ENCODE measurements around the gene DNAAF5.

The DNAAF5 gene

GRCh38 chr7:818031-818699, 91.7 kb downstream of the DNAAF5 start:
- no peak for DNase-seq

DNA sequence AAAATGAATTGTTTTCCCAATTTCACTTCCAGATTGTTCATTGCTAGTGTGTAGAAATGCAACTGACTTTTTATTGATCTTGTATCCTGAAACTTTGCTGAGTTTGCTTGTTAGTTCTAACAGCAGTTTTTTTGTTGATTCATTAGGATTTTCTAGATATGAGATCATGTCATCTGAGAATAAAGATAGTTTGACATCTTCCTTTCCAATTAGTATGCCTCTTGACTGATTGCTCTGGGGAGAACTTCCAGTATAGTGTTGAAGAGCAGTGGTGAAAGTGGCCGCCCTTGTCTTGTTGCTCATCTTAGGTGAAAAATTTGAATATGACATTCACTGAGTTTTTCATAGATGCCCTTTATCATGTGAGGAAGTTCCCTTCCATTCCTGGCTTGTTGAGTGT, 93.8 kb downstream of the DNAAF5 start:
- no peak for DNase-seq

GRCh38 chr7:821688-822087, 95.2 kb downstream of the DNAAF5 start:
- DNase-seq, result no peak

- DNase-seq, result no peak
These were observed 96.3 kb downstream of the DNAAF5 start for GRCh38 chr7:822692-823276.

DNA sequence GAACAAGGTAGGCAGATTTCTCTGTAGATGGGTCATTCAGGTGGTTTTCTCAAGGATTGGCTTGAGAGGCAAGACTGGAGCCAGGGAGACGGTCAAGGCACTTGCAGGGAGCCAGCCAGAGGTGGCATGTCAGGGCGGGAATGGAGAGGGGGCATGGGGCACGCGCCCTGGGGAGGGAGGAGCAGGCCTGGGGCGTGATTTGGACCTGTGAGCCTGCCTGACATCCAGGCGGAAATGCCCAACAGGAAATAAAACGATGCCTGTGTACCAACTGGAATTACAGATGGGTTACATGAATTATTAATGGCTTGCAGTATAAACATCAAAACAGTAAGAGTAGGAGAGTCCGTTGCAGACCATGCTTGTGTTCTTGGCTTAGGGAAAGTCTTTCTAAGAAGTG, 97.2 kb downstream of the DNAAF5 start:
- no peak for DNase-seq

DNA sequence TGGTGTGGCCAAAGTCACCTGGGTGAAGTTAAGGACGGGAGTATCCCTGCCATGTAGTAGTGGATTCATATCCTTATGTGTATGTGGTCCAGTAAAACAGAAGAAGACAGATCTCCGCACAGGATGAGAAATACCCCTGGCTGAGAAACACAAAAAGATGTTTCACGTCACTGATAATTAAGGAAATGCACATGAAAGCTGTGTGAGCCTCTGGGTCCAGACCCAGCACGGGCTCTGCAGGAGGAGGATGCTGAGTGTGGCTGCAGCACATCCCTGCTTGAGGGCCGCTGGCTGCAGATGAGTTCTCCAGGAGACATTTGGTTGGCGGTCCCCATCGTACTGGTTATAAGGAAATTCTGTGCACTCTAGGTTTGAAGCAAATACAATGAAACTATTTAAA, 97.6 kb downstream of the DNAAF5 start:
- no peak for DNase-seq

GRCh38 chr7:824664-825063, 98.2 kb downstream of the DNAAF5 start:
- no peak for DNase-seq

DNA sequence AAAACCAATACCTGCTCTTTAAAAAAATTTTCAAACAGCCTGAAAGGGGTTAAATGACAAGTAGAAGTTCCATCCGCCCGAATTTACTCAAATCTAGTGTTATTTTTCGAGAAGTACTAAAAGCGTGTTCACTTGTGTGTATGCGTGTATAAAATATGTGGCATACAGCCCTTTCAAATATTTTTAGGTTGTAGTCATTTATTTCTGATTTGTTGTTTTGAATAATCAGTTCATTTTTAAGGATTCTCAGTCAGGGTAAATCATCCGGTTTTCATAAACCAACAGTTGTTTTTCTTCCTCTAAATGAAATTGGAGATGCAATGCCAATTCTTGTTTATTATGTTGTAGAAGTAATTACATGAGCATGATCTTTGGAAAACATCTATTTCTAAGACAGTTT, 98.9 kb downstream of the DNAAF5 start:
- no peak for DNase-seq

DNA sequence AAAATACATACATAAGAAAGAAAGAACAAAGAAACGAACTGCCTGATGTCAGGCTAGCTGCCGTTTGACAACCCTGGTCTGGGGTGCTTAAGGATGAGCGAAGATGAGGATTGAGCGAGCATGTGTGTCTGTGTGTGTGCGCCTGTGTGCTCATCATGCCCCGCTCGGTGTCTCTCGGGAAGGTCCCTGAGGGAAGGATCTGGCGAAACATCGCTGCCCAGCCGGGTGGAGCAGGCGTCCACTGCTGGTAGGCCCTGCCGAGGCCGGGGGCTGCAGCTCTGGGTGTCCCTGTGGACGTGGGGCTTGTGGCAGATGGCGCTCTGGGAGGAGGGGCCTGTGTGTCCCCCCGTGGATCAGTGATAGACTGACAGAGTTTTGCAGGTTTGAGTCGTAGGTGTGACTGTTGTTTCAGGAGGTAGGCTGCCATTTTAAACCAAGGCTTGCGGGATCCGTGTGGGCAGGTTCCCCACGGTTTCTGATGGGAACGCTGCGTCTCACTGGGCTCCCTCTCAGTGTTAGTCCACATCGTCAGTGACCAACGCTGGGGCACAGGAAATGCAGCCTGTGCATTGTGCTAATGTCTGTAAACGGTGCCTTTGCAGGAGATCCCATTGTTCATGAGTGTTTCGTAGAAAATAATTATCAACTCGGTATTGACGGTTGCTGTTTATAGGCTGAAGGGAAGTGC, 99.9 kb downstream of the DNAAF5 start:
- DNase-seq, result no peak

DNA sequence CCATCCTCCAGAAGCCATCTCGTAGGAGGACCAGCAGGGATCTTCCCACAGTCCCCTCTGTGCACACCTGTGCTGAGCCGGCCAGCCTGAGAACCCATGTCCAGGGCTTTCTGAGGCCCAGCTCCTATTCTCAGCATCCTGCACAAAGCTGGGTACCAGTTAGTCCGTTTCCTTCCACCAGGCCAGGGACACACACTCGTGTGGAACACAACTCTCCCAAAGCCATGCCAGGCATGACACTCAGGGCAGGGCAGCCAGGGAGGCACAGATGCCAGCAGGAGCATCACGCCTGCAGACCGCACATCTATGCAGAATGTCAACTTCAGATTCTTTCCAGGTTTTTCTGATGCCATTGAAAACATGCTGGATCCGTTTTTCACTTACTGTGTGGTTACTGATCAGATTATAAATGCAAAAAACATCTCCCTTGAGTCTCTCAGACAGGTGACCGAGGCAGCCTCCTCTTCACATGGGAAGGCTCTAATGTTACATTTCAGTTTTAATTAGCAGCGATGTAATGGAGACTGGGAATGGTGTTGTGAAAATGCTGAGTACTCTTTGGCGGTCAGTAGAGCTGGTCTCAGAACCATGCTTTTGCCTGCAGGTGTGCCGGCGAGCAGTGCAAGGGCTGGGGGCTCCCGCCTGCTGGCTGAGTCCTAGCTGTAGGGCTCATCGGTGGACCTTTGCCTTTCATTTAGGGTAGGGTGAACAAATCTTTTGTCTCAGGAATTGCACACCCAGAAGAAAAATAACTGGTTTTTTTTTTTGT, 102.5 kb downstream of the DNAAF5 start:
- DNase-seq, result no peak

DNA sequence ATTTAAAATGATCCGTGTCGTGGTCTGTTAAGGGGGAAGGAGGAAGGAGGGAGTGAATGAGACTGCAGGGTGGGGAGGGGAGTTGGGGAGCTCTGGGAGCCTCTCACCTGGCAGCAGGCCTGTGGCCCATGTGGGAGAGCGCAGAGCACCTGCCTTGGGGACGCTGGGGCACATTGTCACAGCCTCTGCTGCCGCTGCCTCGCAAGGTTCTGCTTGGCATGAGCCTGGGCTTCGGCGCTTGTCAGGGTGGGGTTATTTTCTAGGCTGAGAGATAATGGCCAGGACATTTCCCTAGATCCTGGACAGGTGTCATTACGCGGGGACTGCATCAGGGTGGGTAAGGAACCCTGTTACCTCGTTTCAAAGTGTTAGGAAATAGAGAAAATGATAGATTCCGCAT, 103.6 kb downstream of the DNAAF5 start:
- DNase-seq, result no peak

- DNase-seq, result no peak
These were observed 105.2 kb downstream of the DNAAF5 start for GRCh38 chr7:831596-832166.

- DNase-seq, result no peak
These were observed 105.9 kb downstream of the DNAAF5 start, which contains the start of gene SUN1 for GRCh38 chr7:832167-832967. TSS of gene SUN1 (plus strand) at chr7:832476. CDS start at chr7:832525, 49 bp downstream.

GRCh38 chr7:832968-833424, 106.5 kb downstream of the DNAAF5 start:
- no peak for DNase-seq

DNA sequence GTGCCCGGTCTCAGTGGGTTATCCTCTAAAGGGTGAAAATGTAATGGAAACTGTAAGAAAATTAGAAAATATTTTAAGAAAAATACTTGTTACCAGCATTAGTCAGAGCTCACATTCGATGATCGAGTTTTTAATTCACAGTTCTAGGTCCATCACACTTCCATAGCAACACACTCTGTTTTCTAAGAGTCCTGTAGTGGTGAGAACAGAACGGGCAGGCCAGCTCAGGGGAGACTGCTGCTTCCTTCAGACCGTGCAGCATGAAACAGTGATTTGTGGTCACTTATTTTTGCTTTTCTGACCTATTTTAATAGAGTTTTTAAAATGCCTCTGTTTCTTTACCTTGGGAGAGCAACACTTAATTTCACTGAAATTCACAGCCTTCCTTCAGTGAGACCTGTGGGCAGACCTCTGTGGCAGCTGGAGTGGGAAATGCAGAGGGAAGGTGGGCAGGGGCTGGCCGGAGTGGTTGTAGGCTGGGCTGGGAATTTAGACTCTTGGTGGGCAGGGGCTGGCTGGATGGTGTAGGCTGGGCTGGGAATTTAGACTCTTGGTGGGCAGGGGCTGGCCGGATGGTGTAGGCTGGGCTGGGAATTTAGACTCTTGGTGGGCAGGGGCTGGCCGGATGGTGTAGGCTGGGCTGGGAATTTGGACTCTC, 107.2 kb downstream of the DNAAF5 start:
- DNase-seq, result no peak

GRCh38 chr7:834277-834676, 107.8 kb downstream of the DNAAF5 start:
- DNase-seq, result no peak

- DNase-seq, result no peak
These were observed 108.5 kb downstream of the DNAAF5 start for GRCh38 chr7:835021-835420.

GRCh38 chr7:835485-836401, 109.2 kb downstream of the DNAAF5 start:
- no peak for DNase-seq
